Uterus (tissue), 2 donors: Measurements from ENCODE around the gene KCNH2.
"Not testable (repeated sequence)": the region's sequence is repeated elsewhere in the genome, so short reads cannot be mapped to it uniquely, and the experiment has no call there.

Experiments
- POLR2A ChIP-seq, 2 donors: fragments of 450-650 bp; IDR thresholded peaks; one replicate each; pipeline ENCODE4 v1.6.1; 2016; ENCODE audit warnings: antibody characterized with exemption in 2 of 2, mild to moderate bottlenecking in 1 of 2, moderate library complexity in 1 of 2
- TF ChIP-seq, protein P1 (sequence below), 4 experiments: fragments of 200-600 bp in 2 of 4; fragments of 450-650 bp in 2 of 4; sonication (generic) in 2 of 4; IDR thresholded peaks; one replicate each; pipeline ENCODE4 v1.5.1; 2016 to 2019; ENCODE audit warnings: antibody characterized with exemption in 4 of 4, mild to moderate bottlenecking in 2 of 4, moderate library complexity in 1 of 4

DNA sequence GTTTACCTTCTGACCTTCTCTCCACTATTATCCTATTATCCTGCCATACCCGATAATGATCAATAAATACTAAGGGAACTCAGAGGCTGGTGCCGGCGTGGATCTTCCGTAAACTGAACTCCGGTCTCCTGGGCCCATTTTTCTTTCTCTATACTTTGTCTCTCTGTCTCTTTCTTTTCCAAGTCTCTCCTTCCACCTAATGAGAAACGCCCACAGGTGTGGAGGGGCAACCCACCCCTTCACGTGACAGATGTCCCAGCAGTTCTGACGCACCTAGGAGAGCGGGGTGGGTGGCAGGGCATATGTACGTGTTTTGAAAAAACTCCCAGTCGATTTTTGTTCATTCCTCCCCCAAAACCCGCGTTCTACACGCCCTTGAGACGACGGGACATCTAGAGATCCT lies 49.6 kb upstream of the KCNH2 start:
- TF ChIP-seq POLR2A (IDR thresholded peaks at IDR 0.05), result not testable (repeated sequence)
- TF ChIP-seq, protein P1, sequence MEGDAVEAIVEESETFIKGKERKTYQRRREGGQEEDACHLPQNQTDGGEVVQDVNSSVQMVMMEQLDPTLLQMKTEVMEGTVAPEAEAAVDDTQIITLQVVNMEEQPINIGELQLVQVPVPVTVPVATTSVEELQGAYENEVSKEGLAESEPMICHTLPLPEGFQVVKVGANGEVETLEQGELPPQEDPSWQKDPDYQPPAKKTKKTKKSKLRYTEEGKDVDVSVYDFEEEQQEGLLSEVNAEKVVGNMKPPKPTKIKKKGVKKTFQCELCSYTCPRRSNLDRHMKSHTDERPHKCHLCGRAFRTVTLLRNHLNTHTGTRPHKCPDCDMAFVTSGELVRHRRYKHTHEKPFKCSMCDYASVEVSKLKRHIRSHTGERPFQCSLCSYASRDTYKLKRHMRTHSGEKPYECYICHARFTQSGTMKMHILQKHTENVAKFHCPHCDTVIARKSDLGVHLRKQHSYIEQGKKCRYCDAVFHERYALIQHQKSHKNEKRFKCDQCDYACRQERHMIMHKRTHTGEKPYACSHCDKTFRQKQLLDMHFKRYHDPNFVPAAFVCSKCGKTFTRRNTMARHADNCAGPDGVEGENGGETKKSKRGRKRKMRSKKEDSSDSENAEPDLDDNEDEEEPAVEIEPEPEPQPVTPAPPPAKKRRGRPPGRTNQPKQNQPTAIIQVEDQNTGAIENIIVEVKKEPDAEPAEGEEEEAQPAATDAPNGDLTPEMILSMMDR (IDR thresholded peaks at IDR 0.05), result not testable (repeated sequence)
